ENCODE results near the gene GPNMB.

Gene GPNMB

GRCh38 chr7:23239698-23240097 is 6.9 kb upstream of the GPNMB start:
- Histone ChIP-seq H3K27me3 (ENCODE audit: insufficient read depth, low read depth, severe bottlenecking) (no peaks in the 10 kb centered on the region), H3K36me3 (no peaks in the 10 kb centered on the region), H3K4me3 (ENCODE audit: low read depth, low read length) (no peak overlapping the region), H3K27ac (no peak overlapping the region), H3K9me3 (ENCODE audit: severe bottlenecking) (no peaks in the 10 kb centered on the region)
- TF ChIP-seq CTCF (IDR thresholded peaks at IDR 0.05; ENCODE audit: low read depth, low read length), result no peak
- DNase-seq, result no peak

DNA sequence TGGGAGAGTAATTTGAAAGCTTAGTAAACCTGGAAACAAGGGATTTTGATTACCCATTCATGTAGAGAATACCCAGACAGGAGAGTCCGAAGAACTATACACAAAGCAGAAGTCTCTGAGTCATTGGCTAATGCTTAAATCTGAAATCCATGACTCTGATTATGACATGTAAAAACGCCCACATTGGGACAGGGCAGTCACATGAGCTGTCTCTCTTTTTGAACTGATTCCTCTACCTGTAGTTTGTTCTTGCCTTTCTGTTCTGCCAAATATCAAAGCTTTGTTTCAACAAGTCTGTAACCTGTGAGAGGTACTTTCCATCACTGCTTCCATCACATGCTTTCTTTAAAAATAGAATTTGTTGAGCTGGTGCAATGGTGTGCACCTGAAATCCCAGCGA is 4.3 kb upstream of the GPNMB start:
- no peaks in the 10 kb centered on the region for H3K36me3 ChIP-seq
- TF ChIP-seq CTCF (IDR thresholded peaks at IDR 0.05; ENCODE audit: low read depth, low read length), result no peak

DNA sequence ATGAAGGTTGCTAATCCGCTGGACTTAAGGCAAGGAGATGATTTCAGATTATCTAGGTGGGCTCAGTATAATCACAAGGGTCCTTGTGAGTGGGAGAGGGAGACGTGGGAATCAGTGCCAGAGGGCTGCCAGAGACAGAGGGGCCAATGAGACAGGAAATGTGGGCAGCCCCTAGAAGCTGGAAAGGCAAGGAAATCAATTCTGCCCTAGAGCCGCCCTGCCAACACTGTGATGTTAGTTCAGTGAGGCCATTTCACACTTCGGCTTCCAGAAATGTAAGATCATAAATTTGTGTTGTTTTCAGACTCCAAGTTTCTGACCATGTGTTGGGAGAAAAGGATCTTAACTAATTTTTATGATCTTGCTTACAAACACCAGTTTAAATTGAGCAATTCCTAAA is 3.6 kb upstream of the GPNMB start:
- no peak for TF ChIP-seq CTCF (IDR thresholded peaks at IDR 0.05; ENCODE audit: low read depth, low read length)

More for the DNA sequence above, 4.3 kb upstream of the GPNMB start:
- Histone ChIP-seq H3K4me3 (ENCODE audit: low read depth, low read length) (no peak overlapping the region), H3K27ac (no peak overlapping the region), H3K9me3 (ENCODE audit: severe bottlenecking) (no peaks in the 10 kb centered on the region), H3K27me3 (ENCODE audit: insufficient read depth, low read depth, severe bottlenecking) (no peaks in the 10 kb centered on the region)
- DNase-seq, result no peak

GRCh38 chr7:23247046-23247602 is 549 bp downstream of the GPNMB start:
- no peak overlapping the region for H3K27ac ChIP-seq
- no peaks in the 10 kb centered on the region for H3K36me3 ChIP-seq
- H3K27me3 ChIP-seq (ENCODE audit: insufficient read depth, low read depth, severe bottlenecking), result no peaks in the 10 kb centered on the region
- no peak for DNase-seq
- no peaks in the 10 kb centered on the region for H3K9me3 ChIP-seq (ENCODE audit: severe bottlenecking)
- no peak overlapping the region for H3K4me3 ChIP-seq (ENCODE audit: low read depth, low read length)
- TF ChIP-seq CTCF (IDR thresholded peaks at IDR 0.05; ENCODE audit: low read depth, low read length), result no peak

More for the DNA sequence above, 3.6 kb upstream of the GPNMB start:
- DNase-seq, result no peak
- Histone ChIP-seq H3K27ac (no peak overlapping the region), H3K36me3 (no peaks in the 10 kb centered on the region), H3K4me3 (ENCODE audit: low read depth, low read length) (no peak overlapping the region), H3K27me3 (ENCODE audit: insufficient read depth, low read depth, severe bottlenecking) (no peaks in the 10 kb centered on the region), H3K9me3 (ENCODE audit: severe bottlenecking) (no peaks in the 10 kb centered on the region)

- H3K9me3 ChIP-seq (ENCODE audit: severe bottlenecking), result no peaks in the 10 kb centered on the region
- no peaks in the 10 kb centered on the region for H3K27me3 ChIP-seq (ENCODE audit: insufficient read depth, low read depth, severe bottlenecking)
- no peak overlapping the region for H3K4me3 ChIP-seq (ENCODE audit: low read depth, low read length)
- no peak overlapping the region for H3K27ac ChIP-seq
- DNase-seq, result no peak
- no peaks in the 10 kb centered on the region for H3K36me3 ChIP-seq
- TF ChIP-seq CTCF (IDR thresholded peaks at IDR 0.05; ENCODE audit: low read depth, low read length), result no peak
Observed at GRCh38 chr7:23247603-23248335, 1.2 kb downstream of the GPNMB start.
